HG02642 (cell line): Measurements from ENCODE around the gene TIMM44.
"Not testable (repeated sequence)": the region's sequence is repeated elsewhere in the genome, so short reads cannot be mapped to it uniquely, and the experiment has no call there.

Experiments used
- ATAC-seq: cut with Tn5 transposase; IDR thresholded peaks from one replicate; pipeline ENCODE4 v1.9.1; 2021; ENCODE audit warnings: mild to moderate bottlenecking; ENCODE audit not compliant: unreplicated experiment, poor library complexity

Gene TIMM44

GRCh38 chr19:7977723-7978040, 34.2 kb upstream of the TIMM44 start:
- no peak for ATAC-seq

- ATAC-seq: no peak
These were observed 33.7 kb upstream of the TIMM44 start for GRCh38 chr19:7977021-7977722.

- no peak for ATAC-seq
These were observed 33.0 kb upstream of the TIMM44 start for GRCh38 chr19:7976461-7976860.

GRCh38 chr19:7975037-7975436, 31.6 kb upstream of the TIMM44 start:
- ATAC-seq: no peak

DNA sequence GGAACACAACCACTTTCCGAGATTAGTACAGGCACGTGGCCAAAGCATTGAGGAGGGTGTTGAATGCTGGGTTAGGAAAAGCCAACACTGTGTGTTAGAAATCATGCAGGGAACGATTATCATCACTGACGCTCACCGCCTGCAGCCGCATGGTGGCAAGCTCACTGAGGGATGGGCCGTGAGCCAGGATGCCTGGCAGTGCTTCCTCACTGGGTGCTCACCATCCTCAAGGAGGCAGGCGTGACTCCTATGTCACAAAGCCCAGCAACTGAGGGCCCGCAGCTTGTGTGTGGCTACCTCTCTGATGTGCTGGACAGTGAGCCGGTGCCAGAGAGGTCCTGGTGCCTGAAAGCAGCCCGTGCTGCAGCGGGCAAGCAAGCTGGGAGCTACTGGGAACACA, 30.4 kb upstream of the TIMM44 start:
- ATAC-seq: no peak

DNA sequence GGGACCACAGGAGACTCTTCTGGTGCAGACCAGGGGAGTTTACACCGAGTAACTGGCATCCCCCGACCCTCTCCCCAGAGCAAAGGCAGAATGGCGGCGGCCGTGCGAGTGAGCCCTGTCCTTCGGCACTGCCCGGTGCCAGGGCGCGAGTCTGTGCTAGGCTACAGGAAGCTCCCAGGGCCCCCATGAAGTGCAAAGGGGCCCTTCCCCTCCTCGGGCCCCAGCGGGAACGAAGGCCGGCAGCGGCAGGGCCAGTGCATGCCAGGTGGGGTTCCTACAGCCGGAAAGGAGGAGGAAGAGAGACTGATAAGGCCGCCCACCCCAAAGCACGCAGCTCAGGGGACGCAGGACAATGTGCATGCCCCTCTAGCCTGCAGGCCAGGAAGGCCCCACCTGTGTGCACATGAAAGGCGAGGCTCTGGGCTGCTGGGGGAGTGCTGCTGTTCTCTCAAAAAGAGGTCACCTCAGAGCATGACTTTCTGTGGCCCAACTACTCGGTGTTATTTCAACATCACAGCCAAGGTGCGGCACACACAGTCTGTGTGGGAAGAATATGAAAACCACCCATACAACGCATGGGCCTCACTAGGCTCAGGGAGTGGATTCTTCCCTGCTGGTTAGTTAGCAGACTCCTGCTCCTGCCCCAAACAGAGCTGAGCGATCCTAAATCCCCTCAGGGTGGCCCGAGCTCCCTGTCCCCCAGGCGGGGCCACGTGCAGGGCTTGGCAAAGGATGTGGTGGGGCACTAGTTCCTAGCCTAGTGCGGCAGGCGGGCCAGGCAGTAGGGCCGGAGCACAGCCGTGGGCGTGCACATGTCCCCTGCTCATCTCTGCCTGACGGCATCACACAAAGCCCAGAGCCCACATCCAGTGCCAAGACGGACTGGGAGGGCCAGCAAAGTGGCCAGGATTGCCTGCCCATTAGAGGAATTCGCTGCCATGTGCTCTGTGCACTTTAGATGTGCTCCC, 28.4 kb upstream of the TIMM44 start:
- ATAC-seq: no peak

DNA sequence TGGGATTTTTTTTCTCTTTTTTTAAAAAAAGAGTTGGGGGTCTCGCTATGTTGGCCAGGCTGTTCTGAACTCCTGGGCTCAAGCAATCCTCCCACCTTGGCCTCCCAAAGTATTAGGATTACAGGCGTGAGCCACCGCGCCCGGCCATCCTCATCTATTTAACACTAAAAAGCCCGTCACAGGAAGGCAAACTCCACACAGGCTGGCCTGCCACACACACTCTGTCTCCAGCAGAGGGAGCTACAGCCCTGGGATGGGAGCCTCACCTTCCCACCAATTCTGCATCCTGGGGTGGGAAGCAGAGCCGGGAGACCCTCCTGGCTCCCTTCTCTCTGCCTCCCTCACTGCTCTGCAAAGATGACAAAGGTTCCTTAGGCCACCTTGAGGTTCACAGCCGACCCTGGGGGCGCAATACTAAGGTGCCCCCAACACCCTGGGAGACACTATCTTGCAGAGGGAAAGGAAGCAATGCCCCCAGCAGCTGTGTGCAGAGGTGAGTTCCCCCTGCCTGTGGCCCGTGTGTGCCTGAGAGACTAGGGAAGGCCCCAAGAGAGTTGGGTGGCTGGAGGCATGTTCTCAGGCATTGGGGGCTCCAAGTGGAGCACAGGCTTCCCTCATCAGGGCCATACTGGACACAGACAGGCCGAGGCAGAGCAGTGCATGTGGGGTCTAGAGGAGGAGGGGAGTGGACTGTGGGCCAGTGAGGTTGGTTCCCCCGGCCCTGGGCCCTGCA, 27.4 kb upstream of the TIMM44 start:
- ATAC-seq: no peak

- ATAC-seq: no peak
These were observed 26.1 kb upstream of the TIMM44 start for GRCh38 chr19:7969555-7969939.

- ATAC-seq: no peak
These were observed 25.5 kb upstream of the TIMM44 start for GRCh38 chr19:7968796-7969554.

GRCh38 chr19:7968008-7968795, 24.7 kb upstream of the TIMM44 start:
- no peak for ATAC-seq

DNA sequence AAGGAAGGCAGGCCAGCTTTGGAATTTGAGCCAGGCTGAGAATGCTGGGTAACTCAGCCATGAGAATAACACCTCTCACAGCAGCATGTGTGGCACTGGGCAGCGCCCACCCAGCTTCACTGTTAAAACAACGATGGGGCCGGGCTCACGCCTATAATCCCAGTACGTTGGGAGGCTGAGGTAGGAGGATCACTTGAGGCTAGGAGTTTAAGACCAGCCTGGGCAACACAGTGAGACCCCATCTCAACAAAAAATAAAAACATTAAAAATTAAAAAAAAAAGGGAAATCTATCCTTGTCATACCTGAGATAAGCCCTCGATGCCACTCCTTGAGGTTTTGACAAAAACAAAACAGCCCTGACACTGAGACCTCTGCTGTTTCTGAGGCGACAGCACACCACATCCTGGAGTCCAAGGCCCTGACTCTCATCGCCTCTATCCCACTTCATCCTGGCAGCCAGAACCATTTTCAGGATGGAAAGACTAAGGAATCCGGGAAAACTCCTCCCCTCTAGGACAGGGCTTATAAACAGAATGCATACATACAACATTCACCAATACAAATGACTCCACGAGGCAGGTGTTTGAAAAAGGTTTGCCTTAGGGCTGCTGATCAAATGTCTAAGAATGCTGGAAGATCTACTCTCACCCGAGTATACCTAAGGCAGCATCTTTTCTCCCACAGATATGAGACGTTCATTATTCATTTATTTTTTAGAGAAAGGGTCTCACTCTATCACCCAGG, 22.6 kb upstream of the TIMM44 start:
- ATAC-seq: no peak

GRCh38 chr19:7965259-7965841, 21.9 kb upstream of the TIMM44 start:
- no peak for ATAC-seq

DNA sequence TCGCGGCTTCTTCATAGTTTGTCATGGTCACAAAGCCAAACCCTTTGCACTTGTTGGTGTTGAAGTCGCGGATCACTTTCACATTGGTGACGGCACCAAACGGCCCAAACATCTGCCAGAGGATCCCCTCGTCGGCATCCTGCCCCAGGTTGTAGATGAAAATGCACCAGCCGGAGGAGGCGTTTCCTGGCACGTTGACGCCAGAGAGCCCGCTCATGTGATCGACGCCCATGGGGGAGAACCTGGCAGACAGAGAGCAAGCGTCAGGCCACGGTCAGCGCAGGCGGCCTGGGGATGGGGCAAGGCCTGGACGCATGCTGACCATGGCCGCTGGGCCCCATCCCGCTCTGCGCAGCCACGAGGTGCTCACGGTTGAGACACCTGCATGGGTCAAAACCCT, 20.1 kb upstream of the TIMM44 start:
- ATAC-seq: no peak

DNA sequence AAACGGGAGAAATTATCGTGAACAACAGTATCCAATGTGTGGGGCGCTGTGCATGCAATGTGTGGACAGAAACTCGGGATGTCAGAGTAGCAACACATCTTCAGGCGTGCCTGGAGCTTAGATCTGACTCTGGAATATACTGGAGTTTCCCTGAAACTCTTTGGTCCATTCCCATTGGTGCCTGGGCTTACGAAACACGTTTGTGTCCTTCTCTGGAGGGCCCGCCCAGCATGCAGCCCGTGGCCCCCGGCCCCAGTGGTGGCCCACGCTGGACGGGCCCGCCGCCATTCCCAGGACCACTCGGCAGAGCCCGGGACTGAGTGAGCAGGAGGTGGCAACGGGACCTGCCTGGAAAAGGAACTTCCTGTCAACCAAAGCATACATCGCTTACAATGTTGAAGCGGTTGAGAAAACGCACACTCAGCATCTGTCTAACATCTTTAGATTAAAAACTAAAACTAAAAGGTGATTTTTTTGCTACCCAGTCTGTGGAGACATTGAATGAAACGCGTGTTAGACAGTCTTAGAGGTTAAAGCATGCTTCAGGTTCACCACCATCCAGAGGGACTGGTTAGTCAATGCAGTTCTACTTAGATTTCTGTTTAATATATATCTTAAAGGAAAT, 19.3 kb upstream of the TIMM44 start:
- no peak for ATAC-seq

- ATAC-seq: no peak
These were observed 18.6 kb upstream of the TIMM44 start for GRCh38 chr19:7961920-7962626.

- not testable (repeated sequence) for ATAC-seq
These were observed 17.6 kb upstream of the TIMM44 start for GRCh38 chr19:7961082-7961481.

DNA sequence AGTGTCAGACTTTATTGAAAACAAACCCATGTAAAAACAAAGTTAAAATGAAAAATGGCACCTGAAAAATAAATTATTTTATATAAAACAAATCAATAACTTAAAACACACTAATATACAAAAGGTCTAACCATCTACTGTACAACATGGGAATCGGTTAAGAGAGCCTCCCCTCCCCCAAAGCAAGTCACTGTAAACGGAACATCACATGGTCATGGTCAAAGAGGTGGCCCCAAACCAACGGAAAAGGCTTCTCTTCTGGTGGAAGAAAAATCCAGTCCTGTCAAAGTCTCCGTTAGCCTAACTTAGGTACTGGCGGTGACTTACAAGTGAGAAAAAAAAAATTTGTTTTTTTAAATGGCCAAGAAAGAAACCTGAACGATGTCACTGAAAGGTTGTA, 15.7 kb upstream of the TIMM44 start:
- ATAC-seq: no peak

- ATAC-seq: no peak
These were observed 12.2 kb upstream of the TIMM44 start for GRCh38 chr19:7955696-7956095.
